ENCODE data around the gene CDH7.
A peak's percentile ranks its signal among the peaks of the same experiment; 100 is the strongest.

The CDH7 gene, protein sequence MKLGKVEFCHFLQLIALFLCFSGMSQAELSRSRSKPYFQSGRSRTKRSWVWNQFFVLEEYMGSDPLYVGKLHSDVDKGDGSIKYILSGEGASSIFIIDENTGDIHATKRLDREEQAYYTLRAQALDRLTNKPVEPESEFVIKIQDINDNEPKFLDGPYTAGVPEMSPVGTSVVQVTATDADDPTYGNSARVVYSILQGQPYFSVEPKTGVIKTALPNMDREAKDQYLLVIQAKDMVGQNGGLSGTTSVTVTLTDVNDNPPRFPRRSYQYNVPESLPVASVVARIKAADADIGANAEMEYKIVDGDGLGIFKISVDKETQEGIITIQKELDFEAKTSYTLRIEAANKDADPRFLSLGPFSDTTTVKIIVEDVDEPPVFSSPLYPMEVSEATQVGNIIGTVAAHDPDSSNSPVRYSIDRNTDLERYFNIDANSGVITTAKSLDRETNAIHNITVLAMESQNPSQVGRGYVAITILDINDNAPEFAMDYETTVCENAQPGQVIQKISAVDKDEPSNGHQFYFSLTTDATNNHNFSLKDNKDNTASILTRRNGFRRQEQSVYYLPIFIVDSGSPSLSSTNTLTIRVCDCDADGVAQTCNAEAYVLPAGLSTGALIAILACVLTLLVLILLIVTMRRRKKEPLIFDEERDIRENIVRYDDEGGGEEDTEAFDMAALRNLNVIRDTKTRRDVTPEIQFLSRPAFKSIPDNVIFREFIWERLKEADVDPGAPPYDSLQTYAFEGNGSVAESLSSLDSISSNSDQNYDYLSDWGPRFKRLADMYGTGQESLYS

GRCh38 chr18:65750389-65751154 lies at the start of gene CDH7:
TSS of gene CDH7 (plus strand) at chr18:65751012. CDS start at chr18:65762843, 11,831 bp downstream.
- intact Hi-C loops (cut with DNase I), result no loop called here
- peak in 8 of 10 donors; percentile 9 to 90 (median 41) for DNase-seq

- intact Hi-C loops (cut with DNase I), result no loop called here
- no peak for DNase-seq
Measured at GRCh38 chr18:65704046-65704445, 46.8 kb upstream of the CDH7 start.

- no peak for DNase-seq
- intact Hi-C loops (cut with DNase I), result no loop called here
Measured at GRCh38 chr18:65706646-65707045, 44.2 kb upstream of the CDH7 start.

- DNase-seq, result no peak
- intact Hi-C loops (cut with DNase I), result no loop called here
Measured at GRCh38 chr18:65711493-65711892, 39.3 kb upstream of the CDH7 start.

DNA sequence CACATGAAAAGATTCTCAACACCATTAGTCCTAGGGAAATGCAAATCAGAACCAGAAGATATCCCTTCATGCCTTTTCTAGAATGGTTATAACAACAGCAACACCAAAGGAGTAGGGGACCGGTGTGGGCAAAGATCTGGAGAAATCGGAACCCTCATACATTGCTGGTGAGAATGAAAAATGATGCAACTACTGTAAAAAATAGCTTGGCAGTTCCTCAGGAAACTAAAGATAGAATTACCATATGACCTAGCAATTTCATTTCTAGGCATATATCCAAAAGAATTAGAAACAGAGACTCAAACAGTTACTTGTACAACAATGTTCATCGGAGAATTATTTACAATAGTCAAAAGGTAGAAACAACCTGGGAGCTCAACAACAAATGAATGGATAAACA lies 29.2 kb upstream of the CDH7 start:
- intact Hi-C loops (cut with DNase I), result no loop called here
- no peak for DNase-seq

GRCh38 chr18:65725251-65726050 lies 25.4 kb upstream of the CDH7 start:
- intact Hi-C loops (cut with DNase I), result no loop called here
- DNase-seq, result peak in 6 of 10 donors; percentile 13 to 85 (median 34)

- intact Hi-C loops (cut with DNase I), result no loop called here
- DNase-seq, result no peak
Measured at GRCh38 chr18:65735155-65735554, 15.7 kb upstream of the CDH7 start.

DNA sequence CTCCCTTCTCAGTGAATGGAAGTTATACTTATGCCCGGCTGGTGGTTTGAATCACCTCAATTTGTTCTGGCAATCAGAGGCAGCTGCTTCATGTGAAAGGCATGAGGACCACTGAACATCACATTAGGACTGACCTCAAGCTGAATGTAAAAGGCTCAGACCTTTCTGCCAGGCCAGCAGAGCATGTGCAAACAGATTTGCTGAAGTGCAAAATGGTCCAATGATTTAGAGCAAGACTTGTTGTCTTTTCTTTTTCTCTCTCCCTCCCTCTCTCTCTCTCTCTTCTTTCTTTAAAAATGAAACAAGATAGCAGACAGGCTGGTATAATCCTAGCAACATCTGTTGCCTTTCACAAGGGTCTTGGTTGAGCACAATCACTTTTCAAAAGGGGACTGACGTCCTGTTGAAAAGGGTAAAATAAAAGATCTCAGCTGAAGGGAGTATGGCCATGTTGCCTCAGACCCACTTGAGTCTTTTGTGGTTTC lies 13.3 kb upstream of the CDH7 start:
- intact Hi-C loops (cut with DNase I), result no loop called here
- DNase-seq, result peak in 1 of 10 donors; percentile 11

DNA sequence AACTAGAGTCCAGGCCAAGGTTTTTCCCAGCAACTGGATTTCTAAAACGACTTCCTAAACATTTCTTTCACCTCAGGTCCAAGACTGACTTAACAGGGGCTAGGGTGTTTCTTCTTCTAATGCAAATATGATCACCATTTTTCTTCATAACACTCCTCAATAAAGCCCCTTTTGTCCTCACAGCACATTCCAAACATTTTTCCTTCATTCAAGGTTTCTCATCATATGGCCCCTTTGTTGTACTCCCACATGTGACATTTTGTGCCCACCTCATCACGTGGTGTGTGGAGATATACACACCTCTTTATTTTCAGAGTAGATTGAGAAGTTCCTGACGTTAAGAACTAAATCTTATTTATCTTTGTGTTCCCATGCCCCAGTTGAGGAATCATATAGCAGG lies 3.9 kb upstream of the CDH7 start:
- intact Hi-C loops (cut with DNase I), result no loop called here
- DNase-seq, result no peak

GRCh38 chr18:65748321-65748720 lies 2.5 kb upstream of the CDH7 start:
- no peak for DNase-seq
- intact Hi-C loops (cut with DNase I), result no loop called here

- intact Hi-C loops (cut with DNase I), result no loop called here
- DNase-seq, result no peak
Measured at GRCh38 chr18:65749841-65750240, 971 bp upstream of the CDH7 start.

- intact Hi-C loops (cut with DNase I), result no loop called here
- peak in 8 of 10 donors; percentile 7 to 91 (median 33) for DNase-seq
Measured at GRCh38 chr18:65751155-65752085, 608 bp downstream of the CDH7 start.

- DNase-seq, result no peak
- intact Hi-C loops (cut with DNase I), result no loop called here
Measured at GRCh38 chr18:65752625-65753325, 2.0 kb downstream of the CDH7 start.

GRCh38 chr18:65753520-65753919 lies 2.7 kb downstream of the CDH7 start:
- intact Hi-C loops (cut with DNase I), result no loop called here
- DNase-seq, result peak in 8 of 10 donors; percentile 21 to 74 (median 46)

DNA sequence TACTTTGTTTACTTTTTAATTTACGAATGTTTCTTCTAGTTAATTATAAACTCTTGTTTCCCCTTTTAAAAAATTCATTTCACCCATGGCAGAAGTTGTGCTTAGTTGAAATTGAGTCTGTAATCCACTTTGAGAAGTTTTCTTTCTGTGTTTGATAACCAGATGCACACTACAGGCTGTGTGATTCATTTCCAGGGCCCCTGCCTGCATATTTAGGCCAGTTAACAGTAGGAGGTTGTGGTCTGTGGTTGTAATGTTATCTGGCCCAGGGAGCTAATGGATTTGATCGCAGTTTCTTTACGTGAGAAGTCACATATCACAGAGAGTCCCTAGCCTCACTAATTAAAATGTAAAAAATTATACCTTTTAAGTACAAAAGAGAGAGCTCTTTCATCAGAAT lies 3.3 kb downstream of the CDH7 start:
- DNase-seq, result no peak
- intact Hi-C loops (cut with DNase I), result no loop called here

- intact Hi-C loops (cut with DNase I), result no loop called here
- no peak for DNase-seq
Measured at GRCh38 chr18:65755616-65756015, 4.8 kb downstream of the CDH7 start.

DNA sequence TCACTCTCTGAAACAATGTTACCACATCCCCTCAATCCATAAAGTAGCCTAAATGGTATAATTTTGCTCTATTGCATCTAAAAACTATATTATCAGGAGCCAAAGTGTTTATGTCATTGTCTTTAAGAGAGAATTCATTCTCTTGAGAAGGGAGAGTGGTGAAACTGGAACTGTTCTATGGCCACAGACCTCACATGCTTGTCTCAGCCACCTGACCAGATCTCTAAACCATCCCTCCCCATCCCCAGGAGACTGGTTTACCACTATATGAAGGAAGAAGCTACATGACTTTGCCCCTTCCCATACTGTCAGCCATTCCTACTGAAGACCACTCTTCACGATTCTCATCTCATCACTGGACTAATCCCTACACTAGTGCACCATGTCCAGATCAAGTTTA lies 9.6 kb downstream of the CDH7 start:
- intact Hi-C loops (cut with DNase I), result no loop called here
- DNase-seq, result no peak

- no peak for DNase-seq
Measured at GRCh38 chr18:65761636-65762295, 11.0 kb downstream of the CDH7 start.

More at GRCh38 chr18:65761636-65762295, 11.0 kb downstream of the CDH7 start:
- intact Hi-C loops (cut with DNase I), result no loop called here
